MCF 10A (cell line): ENCODE data around the gene AMDHD2. TPM values are rescaled to one million over a fixed set of nuclear protein-coding genes. Genes with fewer than 3 reads are reported as not detected.
A peak's percentile ranks its signal among the peaks of the same experiment; 100 is the strongest.

Experiments used
- BruUV-seq: library from RNA; stranded (reverse); fragments of 400-500 nt; replicated peaks from 2 replicates; lab custom pipeline; 2021; lab: Mats Ljungman, UMichigan
- CTCF ChIA-PET: fragments of 300-600 bp; sonication (Branson Sonifier 250); formaldehyde crosslinking; extraction: SDS; loops from one replicate; lab custom pipeline; 2021; ENCODE audit warnings: antibody characterized with exemption, inconsistent platforms; lab: Yijun Ruan, JAX
- POLR2A ChIA-PET: fragments of 300-600, 350-650 bp; sonication (Branson Sonifier 250); formaldehyde crosslinking; extraction: SDS; loops from one replicate; lab custom pipeline; 2020; ENCODE audit warnings: antibody characterized with exemption, inconsistent platforms; lab: Yijun Ruan, JAX
- DNase-seq: peaks from one replicate; pipeline ENCODE4 v3.0.0-alpha.2; 2018; ENCODE audit not compliant: unreplicated experiment
- H3K27ac Mint-ChIP-seq: one replicate; pipeline ENCODE4 v1.8.0; 2022; ENCODE audit warnings: mild to moderate bottlenecking, low read depth, mixed read lengths; ENCODE audit not compliant: unreplicated experiment
- H3K27me3 Mint-ChIP-seq: one replicate; pipeline ENCODE4 v1.8.0; 2022; ENCODE audit warnings: mixed read lengths; ENCODE audit not compliant: insufficient read depth, unreplicated experiment
- H3K36me3 Mint-ChIP-seq: one replicate; pipeline ENCODE4 v1.8.0; 2022; ENCODE audit warnings: mild to moderate bottlenecking, moderate library complexity, mixed read lengths; ENCODE audit not compliant: insufficient read depth, unreplicated experiment
- H3K4me1 Mint-ChIP-seq: one replicate; pipeline ENCODE4 v1.8.0; 2022; ENCODE audit warnings: mixed read lengths; ENCODE audit not compliant: insufficient read depth, unreplicated experiment
- H3K4me3 Mint-ChIP-seq: one replicate; pipeline ENCODE4 v1.8.0; 2022; ENCODE audit warnings: mild to moderate bottlenecking, moderate library complexity, mixed read lengths; ENCODE audit not compliant: unreplicated experiment
- H3K9me3 Mint-ChIP-seq: one replicate; pipeline ENCODE4 v1.8.0; 2022; ENCODE audit warnings: mixed read lengths; ENCODE audit not compliant: unreplicated experiment
- intact Hi-C: fragments of 100-400 bp; cut with micrococcal nuclease; formaldehyde crosslinking; loops from 2 replicates; pipeline ENCODE4 v1.14.1; 2022
- total RNA-seq: library from RNA; stranded (reverse); gene quantifications from 2 replicates; pipeline ENCODE4 v1.2.3, GENCODE V29; 2022
- TF ChIP-seq, protein P1 (sequence below): fragments of 200-600 bp; IDR thresholded peaks from one replicate; pipeline ENCODE4 v1.8.0; 2022; ENCODE audit warnings: antibody characterized with exemption, mild to moderate bottlenecking; ENCODE audit not compliant: unreplicated experiment

Gene AMDHD2
- total RNA-seq, 1 experiment from 2014 or later = 15.8 TPM

DNA sequence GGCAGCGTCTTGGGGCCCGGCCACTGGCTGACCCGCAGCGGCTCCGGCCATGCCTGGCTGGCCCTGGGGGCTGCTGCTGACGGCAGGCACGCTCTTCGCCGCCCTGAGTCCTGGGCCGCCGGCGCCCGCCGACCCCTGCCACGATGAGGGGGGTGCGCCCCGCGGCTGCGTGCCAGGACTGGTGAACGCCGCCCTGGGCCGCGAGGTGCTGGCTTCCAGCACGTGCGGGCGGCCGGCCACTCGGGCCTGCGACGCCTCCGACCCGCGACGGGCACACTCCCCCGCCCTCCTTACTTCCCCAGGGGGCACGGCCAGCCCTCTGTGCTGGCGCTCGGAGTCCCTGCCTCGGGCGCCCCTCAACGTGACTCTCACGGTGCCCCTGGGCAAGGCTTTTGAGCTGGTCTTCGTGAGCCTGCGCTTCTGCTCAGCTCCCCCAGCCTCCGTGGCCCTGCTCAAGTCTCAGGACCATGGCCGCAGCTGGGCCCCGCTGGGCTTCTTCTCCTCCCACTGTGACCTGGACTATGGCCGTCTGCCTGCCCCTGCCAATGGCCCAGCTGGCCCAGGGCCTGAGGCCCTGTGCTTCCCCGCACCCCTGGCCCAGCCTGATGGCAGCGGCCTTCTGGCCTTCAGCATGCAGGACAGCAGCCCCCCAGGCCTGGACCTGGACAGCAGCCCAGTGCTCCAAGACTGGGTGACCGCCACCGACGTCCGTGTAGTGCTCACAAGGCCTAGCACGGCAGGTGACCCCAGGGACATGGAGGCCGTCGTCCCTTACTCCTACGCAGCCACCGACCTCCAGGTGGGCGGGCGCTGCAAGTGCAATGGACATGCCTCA is 48.3 kb upstream of the AMDHD2 start:
- DNase-seq = no peak
- Mint-ChIP-seq H3K27me3 (no peaks in the 10 kb centered on the region), H3K4me3 (no peak overlapping the region), H3K4me1 (peaks cover 4% of the 10 kb centered on the region), H3K9me3 (no peaks in the 10 kb centered on the region), H3K36me3 (no peaks in the 10 kb centered on the region), H3K27ac (no peak overlapping the region)
- CTCF ChIA-PET = interaction anchor here (0.7 kb wide), 1 partner anchor 83 kb away, joined by 3 read pairs; no protein-coding TSS in a partner anchor
- BruUV-seq = no TSS peak
- intact Hi-C loops = no loop called here
- TF ChIP-seq, protein P1, sequence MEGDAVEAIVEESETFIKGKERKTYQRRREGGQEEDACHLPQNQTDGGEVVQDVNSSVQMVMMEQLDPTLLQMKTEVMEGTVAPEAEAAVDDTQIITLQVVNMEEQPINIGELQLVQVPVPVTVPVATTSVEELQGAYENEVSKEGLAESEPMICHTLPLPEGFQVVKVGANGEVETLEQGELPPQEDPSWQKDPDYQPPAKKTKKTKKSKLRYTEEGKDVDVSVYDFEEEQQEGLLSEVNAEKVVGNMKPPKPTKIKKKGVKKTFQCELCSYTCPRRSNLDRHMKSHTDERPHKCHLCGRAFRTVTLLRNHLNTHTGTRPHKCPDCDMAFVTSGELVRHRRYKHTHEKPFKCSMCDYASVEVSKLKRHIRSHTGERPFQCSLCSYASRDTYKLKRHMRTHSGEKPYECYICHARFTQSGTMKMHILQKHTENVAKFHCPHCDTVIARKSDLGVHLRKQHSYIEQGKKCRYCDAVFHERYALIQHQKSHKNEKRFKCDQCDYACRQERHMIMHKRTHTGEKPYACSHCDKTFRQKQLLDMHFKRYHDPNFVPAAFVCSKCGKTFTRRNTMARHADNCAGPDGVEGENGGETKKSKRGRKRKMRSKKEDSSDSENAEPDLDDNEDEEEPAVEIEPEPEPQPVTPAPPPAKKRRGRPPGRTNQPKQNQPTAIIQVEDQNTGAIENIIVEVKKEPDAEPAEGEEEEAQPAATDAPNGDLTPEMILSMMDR = no peak
- POLR2A ChIA-PET = interaction anchor here (0.6 kb wide), 2 partner anchors 317 to 321 kb away, joined by 3 read pairs; no protein-coding TSS in a partner anchor

DNA sequence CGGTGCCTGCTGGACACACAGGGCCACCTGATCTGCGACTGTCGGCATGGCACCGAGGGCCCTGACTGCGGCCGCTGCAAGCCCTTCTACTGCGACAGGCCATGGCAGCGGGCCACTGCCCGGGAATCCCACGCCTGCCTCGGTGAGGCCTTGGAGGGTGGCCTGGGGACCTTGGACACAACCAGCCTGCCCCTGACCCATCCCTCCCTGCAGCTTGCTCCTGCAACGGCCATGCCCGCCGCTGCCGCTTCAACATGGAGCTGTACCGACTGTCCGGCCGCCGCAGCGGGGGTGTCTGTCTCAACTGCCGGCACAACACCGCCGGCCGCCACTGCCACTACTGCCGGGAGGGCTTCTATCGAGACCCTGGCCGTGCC is 47.7 kb upstream of the AMDHD2 start:
- H3K27me3 Mint-ChIP-seq = no peaks in the 10 kb centered on the region
- POLR2A ChIA-PET = interaction anchor here (0.6 kb wide), 1 partner anchor 322 kb away, joined by 3 read pairs; no protein-coding TSS in a partner anchor
- H3K27ac Mint-ChIP-seq = no peak overlapping the region
- BruUV-seq = no TSS peak
- H3K4me3 Mint-ChIP-seq = no peak overlapping the region
- TF ChIP-seq, protein P1 = no peak
- intact Hi-C loops = no loop called here
- no peaks in the 10 kb centered on the region for H3K9me3 Mint-ChIP-seq
- H3K4me1 Mint-ChIP-seq = peaks cover 5% of the 10 kb centered on the region
- CTCF ChIA-PET = interaction anchor here (0.6 to 0.7 kb wide), 2 partner anchors 19 to 84 kb away, joined by 3 to 5 read pairs; no protein-coding TSS in a partner anchor
- H3K36me3 Mint-ChIP-seq = no peaks in the 10 kb centered on the region
- DNase-seq = no peak

DNA sequence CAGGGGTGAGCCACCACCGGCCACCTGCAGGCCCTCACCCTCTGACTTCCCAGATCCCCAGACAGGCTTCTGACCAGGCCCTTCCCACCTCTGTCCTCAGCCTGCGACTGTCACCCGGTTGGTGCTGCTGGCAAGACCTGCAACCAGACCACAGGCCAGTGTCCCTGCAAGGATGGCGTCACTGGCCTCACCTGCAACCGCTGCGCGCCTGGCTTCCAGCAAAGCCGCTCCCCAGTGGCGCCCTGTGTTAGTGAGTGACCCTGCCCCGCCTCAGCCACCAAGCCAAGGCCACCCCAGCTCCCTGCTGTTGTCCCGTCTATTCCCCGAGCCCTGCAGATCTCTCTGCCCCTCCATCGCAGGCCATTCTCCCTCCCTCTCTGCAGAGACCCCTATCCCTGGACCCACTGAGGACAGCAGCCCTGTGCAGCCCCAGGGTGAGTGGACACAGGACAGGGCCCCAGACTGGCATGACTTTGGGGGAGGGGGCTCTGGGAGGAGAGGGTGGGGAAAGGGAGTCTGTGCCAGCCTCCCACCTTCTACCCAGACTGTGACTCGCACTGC is 47.2 kb upstream of the AMDHD2 start:
- BruUV-seq = no TSS peak
- Mint-ChIP-seq H3K9me3 (no peaks in the 10 kb centered on the region), H3K27me3 (no peaks in the 10 kb centered on the region), H3K4me3 (peak overlapping the region; percentile 74), H3K4me1 (peaks cover 10% of the 10 kb centered on the region), H3K36me3 (peaks cover 2% of the 10 kb centered on the region), H3K27ac (no peak overlapping the region)
- ChIA-PET CTCF (interaction anchor here (0.6 to 0.7 kb wide), 2 partner anchors 19 to 85 kb away, joined by 3 to 5 read pairs; no protein-coding TSS in a partner anchor), POLR2A (interaction anchor here (2.5 kb wide), 1 partner anchor 43 kb away, joined by 7 read pairs; no protein-coding TSS in a partner anchor)
- intact Hi-C loops = no loop called here
- DNase-seq = no peak
- TF ChIP-seq, protein P1 = no peak

DNA sequence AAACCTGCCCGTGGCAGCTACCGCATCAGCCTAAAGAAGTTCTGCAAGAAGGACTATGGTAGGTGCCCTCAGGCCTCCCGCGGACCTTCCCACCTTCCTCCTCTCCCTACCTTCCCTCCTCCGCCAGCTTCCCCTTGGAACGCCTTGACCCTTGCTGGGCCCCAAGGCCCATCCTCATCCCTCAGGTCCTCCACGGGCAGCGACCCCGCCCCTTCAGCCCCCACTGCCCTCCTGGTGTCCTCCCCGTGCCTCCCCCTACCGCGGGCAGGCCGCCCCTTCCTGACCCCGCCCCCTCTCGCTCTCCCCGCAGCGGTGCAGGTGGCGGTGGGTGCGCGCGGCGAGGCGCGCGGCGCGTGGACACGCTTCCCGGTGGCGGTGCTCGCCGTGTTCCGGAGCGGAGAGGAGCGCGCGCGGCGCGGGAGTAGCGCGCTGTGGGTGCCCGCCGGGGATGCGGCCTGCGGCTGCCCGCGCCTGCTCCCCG is 46.7 kb upstream of the AMDHD2 start:
- ChIA-PET CTCF (interaction anchor here (0.6 kb wide), 1 partner anchor 49 kb away, joined by 3 read pairs; no protein-coding TSS in a partner anchor), POLR2A (interaction anchor here (0.6 to 2.5 kb wide), 3 partner anchors 14 to 707 kb away, joined by 3 to 11 read pairs (median 7); partner anchors contain the start of gene TEDC2)
- Mint-ChIP-seq H3K4me1 (peaks cover 15% of the 10 kb centered on the region), H3K4me3 (peak overlapping the region; percentile 74), H3K27me3 (no peaks in the 10 kb centered on the region), H3K36me3 (peaks cover 6% of the 10 kb centered on the region), H3K9me3 (no peaks in the 10 kb centered on the region), H3K27ac (no peak overlapping the region)
- intact Hi-C loops = no loop called here
- no TSS peak for BruUV-seq
- TF ChIP-seq, protein P1 = no peak
- DNase-seq = no peak
